DND-41 (cell line): ENCODE data around the gene MTR.

Experiments
- ATAC-seq: fragments of 200-7000 bp; cut with Tn5 transposase; 3 replicates; pipeline ENCODE4 v1.9.1; 2021; ENCODE audit warnings: low read depth; ENCODE audit not compliant: insufficient read depth
- DNase-seq: peaks from one replicate; pipeline ENCODE4 v3.0.0-alpha.2; 2020
- H2AFZ ChIP-seq: 2 replicates; pipeline ENCODE4 v1.6.0; 2012; ENCODE audit warnings: low read depth, low read length
- H3K27ac ChIP-seq: 2 replicates; pipeline ENCODE4 v1.5.1; 2012; ENCODE audit warnings: low read length, inconsistent platforms
- H3K27me3 ChIP-seq: fragments of 200-600 bp; sonication (generic); 2 replicates; pipeline ENCODE4 v1.6.0; 2012; ENCODE audit warnings: low read length, mild to moderate bottlenecking, inconsistent platforms; ENCODE audit not compliant: insufficient read depth, poor library complexity
- H3K36me3 ChIP-seq: 2 replicates; pipeline ENCODE4 v1.5.1; 2012; ENCODE audit warnings: low read length, inconsistent platforms; ENCODE audit not compliant: insufficient read depth
- H3K4me1 ChIP-seq: 2 replicates; pipeline ENCODE4 v1.5.1; 2012; ENCODE audit warnings: mild to moderate bottlenecking, low read length; ENCODE audit not compliant: insufficient read depth
- H3K4me2 ChIP-seq: 2 replicates; pipeline ENCODE4 v1.6.0; 2012; ENCODE audit warnings: mild to moderate bottlenecking, moderate library complexity, low read length, inconsistent platforms; ENCODE audit not compliant: insufficient read depth
- H3K4me3 ChIP-seq, 2 experiments: fragments of 200-600 bp in 1 of 2; shearing (Covaris generic) in 1 of 2; 2 replicates each; pipeline ENCODE4 v1.5.1; 2012 to 2016; ENCODE audit warnings: inconsistent platforms in 2 of 2, low read length in 2 of 2, mild to moderate bottlenecking in 2 of 2, low read depth in 1 of 2, moderate library complexity in 1 of 2
- H3K79me2 ChIP-seq: 2 replicates; pipeline ENCODE4 v1.6.0; 2012; ENCODE audit warnings: low read length, inconsistent platforms; ENCODE audit not compliant: insufficient read depth
- H3K9ac ChIP-seq: 2 replicates; pipeline ENCODE4 v1.6.0; 2012; ENCODE audit warnings: low read depth, mild to moderate bottlenecking, inconsistent platforms, low read length, moderate library complexity
- H3K9me3 ChIP-seq: 2 replicates; pipeline ENCODE4 v1.5.1; 2012; ENCODE audit warnings: low read length, moderate library complexity, mild to moderate bottlenecking, inconsistent platforms; ENCODE audit not compliant: insufficient read depth, severe bottlenecking
- H4K20me1 ChIP-seq: 2 replicates; pipeline ENCODE4 v1.6.0; 2012; ENCODE audit warnings: low read length; ENCODE audit not compliant: insufficient read depth
- CTCF ChIP-seq: IDR thresholded peaks from 2 replicates; pipeline ENCODE4 v1.5.1; 2012; ENCODE audit warnings: borderline replicate concordance, low read length, moderate library complexity, mild to moderate bottlenecking; ENCODE audit not compliant: poor library complexity, severe bottlenecking; ENCODE audit errors: extremely low read depth
- EZH2 ChIP-seq: IDR thresholded peaks from 3 replicates; pipeline ENCODE4 v1.6.1; 2012; ENCODE audit warnings: borderline replicate concordance, low read depth, mild to moderate bottlenecking, moderate library complexity, low read length, inconsistent platforms; ENCODE audit not compliant: severe bottlenecking

The MTR gene

GRCh38 chr1:236757640-236758039, 37.5 kb upstream of the MTR start:
- Histone ChIP-seq H3K27ac (no peak overlapping the region), H3K27me3 (no peaks in the 10 kb centered on the region), H3K4me3 (no peak overlapping the region), H3K4me1 (peaks cover 3% of the 10 kb centered on the region; the same call in 1 of the 2 replicates), H3K4me2 (no peak overlapping the region), H3K9me3 (no peaks in the 10 kb centered on the region), H3K79me2 (no peaks in the 10 kb centered on the region), H4K20me1 (no peaks in the 10 kb centered on the region), H3K9ac (no peak overlapping the region), H2AFZ (no peak overlapping the region), H3K36me3 (no peaks in the 10 kb centered on the region)
- DNase-seq, result no peak
- TF ChIP-seq CTCF (no peak), EZH2 (no peak)
- no peak for ATAC-seq

GRCh38 chr1:236759252-236759859, 35.7 kb upstream of the MTR start:
- Histone ChIP-seq H2AFZ (peak overlapping the region; percentile 65), H4K20me1 (no peaks in the 10 kb centered on the region), H3K4me2 (peak overlapping the region; percentile 49; the same call in 1 of the 2 replicates), H3K9me3 (no peaks in the 10 kb centered on the region), H3K4me1 (peaks cover 3% of the 10 kb centered on the region; the same call in 1 of the 2 replicates), H3K36me3 (no peaks in the 10 kb centered on the region), H3K79me2 (no peaks in the 10 kb centered on the region), H3K9ac (no peak overlapping the region), H3K4me3 (peak overlapping the region in 1 of 2 experiments; percentile 20; a peak in 1 of 4 replicates), H3K27me3 (no peaks in the 10 kb centered on the region), H3K27ac (no peak overlapping the region)
- ATAC-seq, result peak; percentile 80
- TF ChIP-seq EZH2 (no peak), CTCF (peak; percentile 79)
- peak; percentile 20 for DNase-seq

- no peak overlapping the region for H2AFZ ChIP-seq
- H3K27me3 ChIP-seq, result no peaks in the 10 kb centered on the region
- H3K4me1 ChIP-seq, result peaks cover 3% of the 10 kb centered on the region; the same call in 1 of the 2 replicates
- H4K20me1 ChIP-seq, result no peaks in the 10 kb centered on the region
- H3K79me2 ChIP-seq, result no peaks in the 10 kb centered on the region
- H3K9me3 ChIP-seq, result no peaks in the 10 kb centered on the region
- no peaks in the 10 kb centered on the region for H3K36me3 ChIP-seq
- no peak overlapping the region for H3K4me3 ChIP-seq
- ATAC-seq, result no peak
- no peak overlapping the region for H3K27ac ChIP-seq
- H3K4me2 ChIP-seq, result no peak overlapping the region
- TF ChIP-seq CTCF (no peak), EZH2 (no peak)
- DNase-seq, result no peak
- no peak overlapping the region for H3K9ac ChIP-seq
Measured at GRCh38 chr1:236760480-236760879, 34.6 kb upstream of the MTR start.
